AG10803 (cell line): ENCODE data around the gene RGS4.
A peak's percentile ranks its signal among the peaks of the same experiment; 100 is the strongest.

Experiments
- DNase-seq: peaks from one replicate; pipeline ENCODE4 v3.0.0; 2010; ENCODE audit warnings: low read depth
- H3K4me3 ChIP-seq: 2 replicates; pipeline ENCODE4 v1.5.1; 2011; ENCODE audit warnings: mild to moderate bottlenecking, low read length, control low read depth
- CTCF ChIP-seq: conservative IDR thresholded peaks from 2 replicates; pipeline ENCODE4 v1.5.1; 2011; ENCODE audit warnings: mild to moderate bottlenecking, low read length, control low read depth, inconsistent platforms

The RGS4 gene

GRCh38 chr1:163069142-163069541, at the start of gene RGS4:
TSS of gene RGS4 (plus strand) at chr1:163069361. CDS start at chr1:163069485, 124 bp downstream.
- TF ChIP-seq CTCF, result peak; percentile 78
- peak; percentile 91 for DNase-seq
- H3K4me3 ChIP-seq, result peak within 1 kb of the TSS; percentile 62

- no peak for DNase-seq
- no peak for TF ChIP-seq CTCF
- no peak overlapping the region for H3K4me3 ChIP-seq
Observed at GRCh38 chr1:163022129-163022528, 47.0 kb upstream of the RGS4 start.

GRCh38 chr1:163027610-163028009, 41.6 kb upstream of the RGS4 start:
- no peak for TF ChIP-seq CTCF

GRCh38 chr1:163029901-163030300, 39.3 kb upstream of the RGS4 start:
- TF ChIP-seq CTCF, result no peak
- no peak for DNase-seq
- H3K4me3 ChIP-seq, result no peak overlapping the region

More at GRCh38 chr1:163027610-163028009, 41.6 kb upstream of the RGS4 start:
- no peak overlapping the region for H3K4me3 ChIP-seq
- no peak for DNase-seq

GRCh38 chr1:163035446-163036249, 33.5 kb upstream of the RGS4 start:
- peak; percentile 87 for DNase-seq
- H3K4me3 ChIP-seq, result no peak overlapping the region
- no peak for TF ChIP-seq CTCF

GRCh38 chr1:163036671-163037070, 32.5 kb upstream of the RGS4 start:
- H3K4me3 ChIP-seq, result no peak overlapping the region
- no peak for DNase-seq
- TF ChIP-seq CTCF, result no peak

GRCh38 chr1:163038928-163039706, 30.0 kb upstream of the RGS4 start:
- H3K4me3 ChIP-seq, result no peak overlapping the region
- TF ChIP-seq CTCF, result no peak
- DNase-seq, result no peak
